HFF-Myc (cell line): Measurements from ENCODE around the gene GRAMD1B.

Source experiments
- DNase-seq: peaks from one replicate; pipeline ENCODE4 v3.0.0-alpha.2; 2011; ENCODE audit warnings: low read depth; ENCODE audit errors: extremely low read depth
- H3K4me3 ChIP-seq: replicated peaks from 2 replicates; pipeline ENCODE4 v1.5.1; 2011; ENCODE audit warnings: low read depth, mild to moderate bottlenecking, control low read depth, low read length
- CTCF ChIP-seq: IDR thresholded peaks from 2 replicates; pipeline ENCODE4 v1.5.1; 2012; ENCODE audit warnings: mild to moderate bottlenecking, low read depth, low read length, control low read depth; ENCODE audit errors: missing control alignments

GRAMD1B gene

GRCh38 chr11:123536690-123537437 is 106.8 kb downstream of the GRAMD1B start:
- TF ChIP-seq CTCF: no peak
- DNase-seq: no peak
- no peak overlapping the region for H3K4me3 ChIP-seq

DNA sequence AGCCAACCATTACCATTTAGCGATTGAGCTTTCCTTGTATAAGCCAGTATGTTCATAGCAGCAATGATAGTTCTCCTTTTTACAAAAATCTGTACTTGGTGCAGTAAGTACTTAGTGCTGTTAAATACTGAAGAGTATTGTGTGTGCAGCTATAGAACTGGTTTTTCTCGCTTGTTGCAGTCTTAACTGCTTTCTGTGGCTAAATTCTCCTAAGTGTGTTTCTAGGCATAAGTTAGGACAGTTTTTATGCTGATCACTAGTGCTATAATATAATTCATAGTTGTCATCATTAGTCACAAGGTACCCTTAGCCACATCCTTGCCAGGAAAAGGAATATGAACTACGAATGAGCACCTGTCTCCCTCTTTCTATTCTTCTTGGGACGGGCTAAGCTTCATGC is 107.7 kb downstream of the GRAMD1B start:
- no peak for DNase-seq
- no peak for TF ChIP-seq CTCF
- H3K4me3 ChIP-seq: no peak overlapping the region

DNA sequence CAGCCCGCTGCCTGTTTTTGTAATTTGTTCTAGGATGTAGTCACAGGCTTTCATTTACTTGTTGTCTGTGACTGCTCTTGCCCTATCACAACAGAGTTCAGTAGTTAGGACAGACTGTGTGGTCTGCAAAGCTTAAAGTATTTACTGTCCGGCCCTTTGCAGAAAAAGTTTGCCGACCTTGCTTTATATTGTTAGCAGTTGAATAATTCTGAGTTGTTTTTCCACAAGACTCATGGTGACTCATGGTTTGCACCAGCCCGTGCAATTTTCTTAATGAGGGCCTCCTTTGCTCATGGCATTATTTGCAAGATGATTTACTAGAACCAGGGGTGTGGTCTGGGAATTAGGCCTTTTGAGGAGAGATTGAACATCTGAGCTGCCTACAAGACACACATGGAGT is 113.7 kb downstream of the GRAMD1B start:
- no peak overlapping the region for H3K4me3 ChIP-seq
- no peak for TF ChIP-seq CTCF
- no peak for DNase-seq

GRCh38 chr11:123544631-123545375 is 114.7 kb downstream of the GRAMD1B start:
- DNase-seq: no peak
- H3K4me3 ChIP-seq: no peak overlapping the region
- no peak for TF ChIP-seq CTCF

DNA sequence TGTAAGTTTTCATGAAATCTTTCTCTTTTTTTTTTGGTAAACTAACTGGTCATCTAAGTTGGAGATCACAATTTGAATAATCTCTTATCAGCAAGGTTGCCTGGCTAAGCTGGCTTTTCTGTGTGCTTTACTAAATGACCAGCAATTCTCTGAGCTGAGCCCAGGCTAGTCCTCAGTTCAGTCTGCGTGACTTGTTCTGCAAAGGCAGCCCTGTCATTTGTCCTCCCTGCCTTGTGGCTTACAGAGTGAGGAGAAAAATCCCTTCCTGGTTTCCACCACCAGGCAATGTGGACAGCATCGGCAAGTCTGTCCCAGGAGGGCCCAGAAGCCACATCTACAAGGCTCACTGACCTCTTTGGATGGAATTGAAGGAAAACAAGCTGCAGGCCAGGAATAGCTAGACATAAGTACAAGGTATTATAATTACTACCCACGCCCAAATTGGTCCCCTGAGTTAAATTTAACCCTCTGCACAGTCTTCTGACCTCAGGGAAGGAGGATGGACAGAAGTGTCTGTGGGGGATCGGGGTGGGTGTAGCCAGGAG is 115.7 kb downstream of the GRAMD1B start:
- no peak overlapping the region for H3K4me3 ChIP-seq
- no peak for DNase-seq
- no peak for TF ChIP-seq CTCF

GRCh38 chr11:123546515-123546914 is 116.4 kb downstream of the GRAMD1B start:
- no peak for DNase-seq
- TF ChIP-seq CTCF: no peak

More at GRCh38 chr11:123546515-123546914, 116.4 kb downstream of the GRAMD1B start:
- H3K4me3 ChIP-seq: no peak overlapping the region
